DND-41 (cell line): Measurements from ENCODE around the gene DUSP8.
A peak's percentile ranks its signal among the peaks of the same experiment; 100 is the strongest.

ENCODE experiments used
- ATAC-seq: fragments of 200-7000 bp; cut with Tn5 transposase; 3 replicates; pipeline ENCODE4 v1.9.1; 2021; ENCODE audit warnings: low read depth; ENCODE audit not compliant: insufficient read depth
- DNase-seq: peaks from one replicate; pipeline ENCODE4 v3.0.0-alpha.2; 2020
- H2AFZ ChIP-seq: 2 replicates; pipeline ENCODE4 v1.6.0; 2012; ENCODE audit warnings: low read depth, low read length
- H3K27ac ChIP-seq: 2 replicates; pipeline ENCODE4 v1.5.1; 2012; ENCODE audit warnings: low read length, inconsistent platforms
- H3K27me3 ChIP-seq: fragments of 200-600 bp; sonication (generic); 2 replicates; pipeline ENCODE4 v1.6.0; 2012; ENCODE audit warnings: low read length, mild to moderate bottlenecking, inconsistent platforms; ENCODE audit not compliant: insufficient read depth, poor library complexity
- H3K36me3 ChIP-seq: 2 replicates; pipeline ENCODE4 v1.5.1; 2012; ENCODE audit warnings: low read length, inconsistent platforms; ENCODE audit not compliant: insufficient read depth
- H3K4me1 ChIP-seq: 2 replicates; pipeline ENCODE4 v1.5.1; 2012; ENCODE audit warnings: mild to moderate bottlenecking, low read length; ENCODE audit not compliant: insufficient read depth
- H3K4me2 ChIP-seq: 2 replicates; pipeline ENCODE4 v1.6.0; 2012; ENCODE audit warnings: mild to moderate bottlenecking, moderate library complexity, low read length, inconsistent platforms; ENCODE audit not compliant: insufficient read depth
- H3K4me3 ChIP-seq, 2 experiments: fragments of 200-600 bp in 1 of 2; shearing (Covaris generic) in 1 of 2; 2 replicates each; pipeline ENCODE4 v1.5.1; 2012 to 2016; ENCODE audit warnings: inconsistent platforms in 2 of 2, low read length in 2 of 2, mild to moderate bottlenecking in 2 of 2, low read depth in 1 of 2, moderate library complexity in 1 of 2
- H3K79me2 ChIP-seq: 2 replicates; pipeline ENCODE4 v1.6.0; 2012; ENCODE audit warnings: low read length, inconsistent platforms; ENCODE audit not compliant: insufficient read depth
- H3K9ac ChIP-seq: 2 replicates; pipeline ENCODE4 v1.6.0; 2012; ENCODE audit warnings: low read depth, mild to moderate bottlenecking, inconsistent platforms, low read length, moderate library complexity
- H3K9me3 ChIP-seq: 2 replicates; pipeline ENCODE4 v1.5.1; 2012; ENCODE audit warnings: low read length, moderate library complexity, mild to moderate bottlenecking, inconsistent platforms; ENCODE audit not compliant: insufficient read depth, severe bottlenecking
- H4K20me1 ChIP-seq: 2 replicates; pipeline ENCODE4 v1.6.0; 2012; ENCODE audit warnings: low read length; ENCODE audit not compliant: insufficient read depth
- EZH2 ChIP-seq: IDR thresholded peaks from 3 replicates; pipeline ENCODE4 v1.6.1; 2012; ENCODE audit warnings: borderline replicate concordance, low read depth, mild to moderate bottlenecking, moderate library complexity, low read length, inconsistent platforms; ENCODE audit not compliant: severe bottlenecking
- TF ChIP-seq, protein P1 (sequence below): IDR thresholded peaks from 2 replicates; pipeline ENCODE4 v1.5.1; 2012; ENCODE audit warnings: borderline replicate concordance, low read length, moderate library complexity, mild to moderate bottlenecking; ENCODE audit not compliant: poor library complexity, severe bottlenecking; ENCODE audit errors: extremely low read depth

DUSP8 gene

DNA sequence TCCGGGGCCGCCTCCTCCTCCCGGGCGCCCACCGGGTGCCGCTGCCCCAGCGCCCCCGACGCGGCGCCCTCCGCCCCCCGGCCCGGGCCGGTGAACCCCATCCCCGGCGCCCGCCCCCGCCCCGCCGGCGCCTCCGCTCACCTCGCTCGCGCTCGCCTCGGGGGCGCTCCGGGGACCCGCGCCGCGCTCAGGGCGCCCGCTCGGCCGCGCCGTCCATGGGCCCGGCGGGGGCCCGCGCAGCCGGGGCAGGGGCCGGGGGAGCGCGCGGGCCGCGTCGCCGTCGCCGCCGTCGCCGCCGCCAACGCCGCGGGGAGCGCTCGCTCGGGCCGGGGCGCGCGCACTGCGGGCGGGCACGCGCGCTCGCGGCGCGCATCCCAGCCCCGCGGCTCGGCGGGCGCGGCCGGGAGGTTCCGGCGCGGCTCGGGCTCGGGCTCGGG lies 293 bp downstream of the DUSP8 start:
- H3K4me2 ChIP-seq = no peak overlapping the region
- TF ChIP-seq EZH2 = no peak
- TF ChIP-seq, protein P1, sequence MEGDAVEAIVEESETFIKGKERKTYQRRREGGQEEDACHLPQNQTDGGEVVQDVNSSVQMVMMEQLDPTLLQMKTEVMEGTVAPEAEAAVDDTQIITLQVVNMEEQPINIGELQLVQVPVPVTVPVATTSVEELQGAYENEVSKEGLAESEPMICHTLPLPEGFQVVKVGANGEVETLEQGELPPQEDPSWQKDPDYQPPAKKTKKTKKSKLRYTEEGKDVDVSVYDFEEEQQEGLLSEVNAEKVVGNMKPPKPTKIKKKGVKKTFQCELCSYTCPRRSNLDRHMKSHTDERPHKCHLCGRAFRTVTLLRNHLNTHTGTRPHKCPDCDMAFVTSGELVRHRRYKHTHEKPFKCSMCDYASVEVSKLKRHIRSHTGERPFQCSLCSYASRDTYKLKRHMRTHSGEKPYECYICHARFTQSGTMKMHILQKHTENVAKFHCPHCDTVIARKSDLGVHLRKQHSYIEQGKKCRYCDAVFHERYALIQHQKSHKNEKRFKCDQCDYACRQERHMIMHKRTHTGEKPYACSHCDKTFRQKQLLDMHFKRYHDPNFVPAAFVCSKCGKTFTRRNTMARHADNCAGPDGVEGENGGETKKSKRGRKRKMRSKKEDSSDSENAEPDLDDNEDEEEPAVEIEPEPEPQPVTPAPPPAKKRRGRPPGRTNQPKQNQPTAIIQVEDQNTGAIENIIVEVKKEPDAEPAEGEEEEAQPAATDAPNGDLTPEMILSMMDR = no peak
- H3K9ac ChIP-seq = no peak overlapping the region
- no peaks in the 10 kb centered on the region for H3K36me3 ChIP-seq
- H2AFZ ChIP-seq = no peak overlapping the region
- H3K4me1 ChIP-seq = no peaks in the 10 kb centered on the region
- no peak for DNase-seq
- H3K9me3 ChIP-seq = no peaks in the 10 kb centered on the region
- no peak for ATAC-seq
- peaks cover 13% of the 10 kb centered on the region for H4K20me1 ChIP-seq
- no peak overlapping the region for H3K27ac ChIP-seq
- no peaks in the 10 kb centered on the region for H3K27me3 ChIP-seq
- H3K4me3 ChIP-seq = no peak overlapping the region
- no peaks in the 10 kb centered on the region for H3K79me2 ChIP-seq

DNA sequence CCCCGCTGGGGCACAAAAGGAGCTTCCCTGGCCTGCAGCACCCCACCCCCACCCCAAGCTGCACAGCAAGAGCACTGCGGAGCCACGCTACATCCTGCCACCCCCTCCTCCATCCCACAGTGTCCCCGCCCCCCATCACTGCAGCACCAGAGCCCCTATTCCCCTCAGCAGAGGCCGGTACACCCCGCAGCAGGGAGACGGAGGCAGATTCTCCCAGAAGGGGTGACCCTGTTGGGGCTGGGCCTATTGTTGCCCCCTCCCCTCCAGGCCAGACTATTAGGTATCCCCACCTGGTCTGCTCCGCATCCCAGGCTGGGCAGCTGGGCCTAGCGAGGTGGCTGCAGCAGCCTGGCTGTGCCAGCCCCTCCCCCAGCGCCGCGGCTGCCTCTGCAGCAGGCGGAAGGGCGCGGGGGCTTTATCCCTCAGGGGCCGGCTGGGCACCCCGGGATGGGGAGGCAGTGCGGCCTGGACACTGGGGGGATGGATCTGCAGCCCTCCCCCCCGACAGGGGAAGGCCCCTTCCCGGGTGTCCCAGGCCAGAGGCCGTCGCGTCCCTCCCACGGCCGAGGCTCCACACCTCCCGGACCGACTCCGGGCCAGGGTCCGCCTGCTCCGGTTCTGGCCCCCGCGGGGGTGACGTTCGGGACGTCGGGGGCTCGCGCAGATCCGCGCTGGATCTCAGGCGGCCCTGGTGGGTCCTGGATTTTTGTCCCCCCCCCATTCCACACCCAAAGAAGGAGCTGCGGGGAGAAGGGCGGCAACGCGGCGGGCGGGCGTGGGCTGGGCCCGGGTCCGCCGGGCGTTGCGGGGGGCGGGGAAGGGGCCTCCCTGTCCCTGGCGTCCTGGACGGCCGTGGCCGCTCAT lies 943 bp downstream of the DUSP8 start:
- no peak overlapping the region for H3K4me2 ChIP-seq
- no peak overlapping the region for H2AFZ ChIP-seq
- TF ChIP-seq, protein P1 = no peak
- no peak for TF ChIP-seq EZH2
- H3K9ac ChIP-seq = no peak overlapping the region
- H3K79me2 ChIP-seq = no peaks in the 10 kb centered on the region
- no peak overlapping the region for H3K4me3 ChIP-seq
- H4K20me1 ChIP-seq = peaks cover 13% of the 10 kb centered on the region
- H3K9me3 ChIP-seq = no peaks in the 10 kb centered on the region
- H3K4me1 ChIP-seq = no peaks in the 10 kb centered on the region
- H3K27ac ChIP-seq = no peak overlapping the region
- ATAC-seq = peak; percentile 53; the same call in 1 of the 3 replicates
- no peaks in the 10 kb centered on the region for H3K36me3 ChIP-seq
- no peaks in the 10 kb centered on the region for H3K27me3 ChIP-seq
- peak; percentile 30 for DNase-seq

DNA sequence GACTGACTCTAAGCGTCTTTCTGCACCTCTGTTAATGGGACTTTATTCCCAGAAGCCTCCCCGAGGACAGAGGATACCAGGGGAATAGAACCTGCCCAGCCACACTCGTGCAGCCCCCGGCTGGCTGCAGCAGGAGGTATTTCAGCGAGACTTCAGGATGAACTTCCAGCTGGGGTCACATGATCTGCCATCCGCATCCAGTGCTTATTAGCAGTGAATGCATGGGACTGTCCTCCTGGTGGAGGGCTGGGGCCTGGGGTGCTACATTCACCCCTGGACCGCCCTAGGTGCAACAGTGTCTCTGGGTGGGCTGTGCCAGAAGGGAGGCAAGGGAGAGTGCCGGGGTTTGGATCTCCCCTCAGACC lies 1.6 kb downstream of the DUSP8 start:
- no peak overlapping the region for H3K4me3 ChIP-seq
- no peaks in the 10 kb centered on the region for H3K4me1 ChIP-seq
- H3K27me3 ChIP-seq = no peaks in the 10 kb centered on the region
- no peak for TF ChIP-seq EZH2
- TF ChIP-seq, protein P1 = no peak
- DNase-seq = no peak
- no peaks in the 10 kb centered on the region for H3K9me3 ChIP-seq
- no peaks in the 10 kb centered on the region for H3K36me3 ChIP-seq
- H2AFZ ChIP-seq = no peak overlapping the region
- H4K20me1 ChIP-seq = peaks cover 13% of the 10 kb centered on the region
- ATAC-seq = no peak
- no peak overlapping the region for H3K9ac ChIP-seq
- H3K4me2 ChIP-seq = no peak overlapping the region
- no peaks in the 10 kb centered on the region for H3K79me2 ChIP-seq
- no peak overlapping the region for H3K27ac ChIP-seq
